ENCODE data around the gene TP53.
"Not testable (repeated sequence)": the region's sequence is repeated elsewhere in the genome, so short reads cannot be mapped to it uniquely, and the experiment has no call there.

The TP53 gene

DNA sequence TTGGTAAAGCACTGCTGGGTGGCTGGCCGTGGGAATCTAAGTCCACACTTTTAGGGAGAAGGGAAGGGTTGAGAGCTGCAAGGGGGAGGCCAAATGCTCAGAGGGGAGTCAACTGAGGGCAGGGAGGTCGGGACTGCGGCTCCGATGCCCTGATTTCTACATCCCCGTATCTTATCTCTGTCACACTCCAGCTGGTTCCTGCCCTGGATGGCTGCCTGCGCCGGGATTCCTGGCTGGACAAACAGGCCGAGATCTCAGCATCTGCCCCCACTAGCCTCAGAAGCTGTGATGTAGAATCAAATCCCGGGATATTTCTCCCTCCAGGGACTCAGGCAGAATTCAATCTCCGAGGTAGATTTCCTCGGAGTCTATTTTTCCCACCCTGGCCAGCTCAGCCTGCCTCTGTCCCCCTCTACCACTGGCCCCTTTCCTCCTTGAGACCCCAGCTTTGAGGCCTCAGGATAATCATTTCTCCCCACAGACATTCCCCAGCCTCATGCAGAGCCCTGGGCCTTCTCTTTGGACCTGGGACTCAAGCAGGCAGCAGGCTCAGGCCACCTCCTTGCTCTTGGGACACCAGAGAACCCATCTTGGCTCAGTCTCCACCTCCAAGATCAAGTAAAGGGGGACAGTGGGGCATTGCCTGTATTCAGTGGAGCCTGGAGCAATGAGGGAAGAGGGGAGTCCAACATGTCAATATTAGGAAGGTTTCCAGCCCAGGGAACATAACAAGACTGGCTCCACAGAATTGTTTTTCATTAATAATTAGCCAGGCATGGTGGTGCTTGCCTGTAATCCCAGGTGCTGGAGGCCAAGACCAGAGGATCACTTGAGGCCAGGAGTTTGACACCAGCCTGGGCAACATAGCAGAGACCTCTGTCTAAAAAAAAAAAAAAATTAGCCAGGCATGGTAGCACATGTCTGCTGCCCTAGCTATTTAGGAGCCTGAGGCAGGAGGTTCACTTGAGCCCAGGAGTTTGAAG, 55.6 kb downstream of the TP53 start:
- DNase-seq (ENCODE audit: low read depth in 2 of 2) = no peak

GRCh38 chr17:7629939-7630571, 57.2 kb downstream of the TP53 start, which contains the start of gene SHBG:
TSS of gene SHBG (plus strand) at chr17:7630135. CDS start at chr17:7630173, 38 bp downstream.
- DNase-seq (ENCODE audit: low read depth in 2 of 2) = no peak

GRCh38 chr17:7627250-7628121, 59.8 kb downstream of the TP53 start, which contains the start of gene SAT2:
TSS of gene SAT2 (minus strand) at chr17:7627821. CDS start at chr17:7627635, 186 bp downstream.
- DNase-seq (ENCODE audit: low read depth in 2 of 2) = peak; percentile 68 to 82

DNA sequence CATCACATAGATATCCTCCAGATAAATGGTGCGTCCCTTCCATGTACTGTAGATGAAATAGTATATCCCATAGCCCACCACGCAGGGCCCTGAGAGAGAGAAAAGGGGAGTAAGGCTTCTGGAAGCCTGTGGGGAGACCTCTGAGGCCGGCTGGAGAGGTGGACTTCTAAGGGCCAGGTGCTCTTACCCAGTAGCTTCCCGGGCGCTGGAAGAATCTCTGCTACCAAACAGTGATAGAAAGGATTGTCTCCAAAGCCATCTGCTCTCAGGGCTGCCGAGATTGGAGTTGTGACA, 60.4 kb downstream of the TP53 start:
- DNase-seq (ENCODE audit: low read depth in 2 of 2) = no peak

- DNase-seq (ENCODE audit: low read depth in 2 of 2) = no peak
Observed at GRCh38 chr17:7626307-7626706, 61.0 kb downstream of the TP53 start.

GRCh38 chr17:7625749-7626148, 61.5 kb downstream of the TP53 start:
- DNase-seq (ENCODE audit: low read depth in 2 of 2) = not testable (repeated sequence)

GRCh38 chr17:7623661-7624060, 63.6 kb downstream of the TP53 start:
- no peak for DNase-seq (ENCODE audit: low read depth in 2 of 2)

DNA sequence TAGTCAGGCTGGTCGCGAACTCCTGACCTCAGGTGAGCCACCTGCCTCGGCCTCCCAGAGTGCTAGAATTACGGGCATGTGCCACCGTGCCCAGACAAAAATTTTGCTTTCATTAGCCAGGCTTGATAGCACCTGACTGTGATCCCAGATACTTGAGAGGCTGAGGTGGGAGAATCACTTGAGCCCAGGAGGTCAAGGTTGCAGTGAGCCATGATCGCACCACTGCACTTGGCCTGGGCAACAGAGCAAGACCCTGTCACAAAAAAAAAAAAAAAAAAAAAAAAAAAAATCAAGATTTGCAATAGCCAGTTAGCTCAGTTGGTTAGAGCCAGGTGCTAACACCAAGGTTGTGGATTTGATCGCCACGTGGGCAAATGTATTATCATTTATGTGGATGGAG, 66.5 kb downstream of the TP53 start:
- no peak for DNase-seq (ENCODE audit: low read depth in 2 of 2)

GRCh38 chr17:7618608-7619007, 68.7 kb downstream of the TP53 start:
- no peak for DNase-seq (ENCODE audit: low read depth in 2 of 2)
